DMS79 treated with DMSO at 0.1 percent for 48 hours (cell line): ENCODE results near the gene SLC35E3.
A peak's percentile ranks its signal among the peaks of the same experiment; 100 is the strongest.
"Not testable (repeated sequence)": the region's sequence is repeated elsewhere in the genome, so short reads cannot be mapped to it uniquely, and the experiment has no call there.

Source experiments
- DNase-seq: peaks from one replicate; lab custom pipeline; 2025; lab: John Stamatoyannopoulos, UW

The SLC35E3 gene

GRCh38 chr12:68794653-68795251, 48.8 kb downstream of the SLC35E3 start:
- DNase-seq: no peak

GRCh38 chr12:68796399-68796798, 50.4 kb downstream of the SLC35E3 start:
- no peak for DNase-seq

GRCh38 chr12:68798882-68799234, 52.9 kb downstream of the SLC35E3 start:
- DNase-seq: no peak

- DNase-seq: no peak
Measured at GRCh38 chr12:68800294-68800693, 54.3 kb downstream of the SLC35E3 start.

GRCh38 chr12:68801124-68801523, 55.1 kb downstream of the SLC35E3 start:
- not testable (repeated sequence) for DNase-seq

GRCh38 chr12:68802372-68802745, 56.4 kb downstream of the SLC35E3 start:
- not testable (repeated sequence) for DNase-seq

GRCh38 chr12:68802911-68803651, 57.1 kb downstream of the SLC35E3 start:
- DNase-seq: not testable (repeated sequence)

GRCh38 chr12:68803948-68804656, 58.1 kb downstream of the SLC35E3 start:
- DNase-seq: no peak

GRCh38 chr12:68804657-68805591, 58.9 kb downstream of the SLC35E3 start:
- DNase-seq: no peak

GRCh38 chr12:68805592-68806120, 59.7 kb downstream of the SLC35E3 start:
- DNase-seq: no peak

GRCh38 chr12:68806488-68807237, 60.7 kb downstream of the SLC35E3 start:
- DNase-seq: no peak

- DNase-seq: peak; percentile 44
Measured at GRCh38 chr12:68807274-68807575, 61.2 kb downstream of the SLC35E3 start.

GRCh38 chr12:68807576-68808387, 61.8 kb downstream of the SLC35E3 start, which contains the start of gene MDM2:
MDM2 (plus strand) TSS chr12:68808177; CDS start chr12:68808478, 301 bp downstream.
- peak; percentile 68 for DNase-seq

- DNase-seq: peak; percentile 85
Measured at GRCh38 chr12:68808388-68809189, 62.6 kb downstream of the SLC35E3 start.

GRCh38 chr12:68809190-68810026, 63.4 kb downstream of the SLC35E3 start:
- no peak for DNase-seq

GRCh38 chr12:68810027-68810389, 64.0 kb downstream of the SLC35E3 start:
- not testable (repeated sequence) for DNase-seq

GRCh38 chr12:68811573-68811972, 65.6 kb downstream of the SLC35E3 start:
- DNase-seq: not testable (repeated sequence)

GRCh38 chr12:68812553-68813241, 66.7 kb downstream of the SLC35E3 start:
- no peak for DNase-seq
